ENCODE results near the gene CBFA2T2. TPM values are rescaled to one million over a fixed set of nuclear protein-coding genes. Genes with fewer than 3 reads are reported as not detected.

The CBFA2T2 gene
- total RNA-seq, 1 experiment from 2014 or later, result 20.0 TPM

GRCh38 chr20:33541797-33542196 lies 51.9 kb downstream of the CBFA2T2 start:
- no peak overlapping the region for H3K4me3 ChIP-seq
- H3F3A ChIP-seq (ENCODE audit: insufficient read depth, low read depth), result no peaks in the 10 kb centered on the region; the same call in 1 of the 2 replicates
- no peaks in the 10 kb centered on the region for H3K79me2 ChIP-seq (ENCODE audit: low read depth)
- no peaks in the 10 kb centered on the region for H3K9me2 ChIP-seq (ENCODE audit: insufficient read depth)
- BruUV-seq (replicated peaks), result no TSS peak
- no peak for TF ChIP-seq EZH2 (IDR thresholded peaks at IDR 0.05; ENCODE audit: low read depth)
- TF ChIP-seq, protein P1, sequence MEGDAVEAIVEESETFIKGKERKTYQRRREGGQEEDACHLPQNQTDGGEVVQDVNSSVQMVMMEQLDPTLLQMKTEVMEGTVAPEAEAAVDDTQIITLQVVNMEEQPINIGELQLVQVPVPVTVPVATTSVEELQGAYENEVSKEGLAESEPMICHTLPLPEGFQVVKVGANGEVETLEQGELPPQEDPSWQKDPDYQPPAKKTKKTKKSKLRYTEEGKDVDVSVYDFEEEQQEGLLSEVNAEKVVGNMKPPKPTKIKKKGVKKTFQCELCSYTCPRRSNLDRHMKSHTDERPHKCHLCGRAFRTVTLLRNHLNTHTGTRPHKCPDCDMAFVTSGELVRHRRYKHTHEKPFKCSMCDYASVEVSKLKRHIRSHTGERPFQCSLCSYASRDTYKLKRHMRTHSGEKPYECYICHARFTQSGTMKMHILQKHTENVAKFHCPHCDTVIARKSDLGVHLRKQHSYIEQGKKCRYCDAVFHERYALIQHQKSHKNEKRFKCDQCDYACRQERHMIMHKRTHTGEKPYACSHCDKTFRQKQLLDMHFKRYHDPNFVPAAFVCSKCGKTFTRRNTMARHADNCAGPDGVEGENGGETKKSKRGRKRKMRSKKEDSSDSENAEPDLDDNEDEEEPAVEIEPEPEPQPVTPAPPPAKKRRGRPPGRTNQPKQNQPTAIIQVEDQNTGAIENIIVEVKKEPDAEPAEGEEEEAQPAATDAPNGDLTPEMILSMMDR (conservative IDR thresholded peaks at IDR 0.05), result no peak
- no peaks in the 10 kb centered on the region for H3K27me3 ChIP-seq (ENCODE audit: insufficient read depth, low read depth)
- peaks cover 8% of the 10 kb centered on the region; the same call in 1 of the 2 replicates for H3K4me1 ChIP-seq (replicated peaks; ENCODE audit: insufficient read depth)
- intact Hi-C loops (cut with micrococcal nuclease; ENCODE audit: unreplicated experiment), result no loop called here
- H2AFZ ChIP-seq, result no peak overlapping the region
- no peaks in the 10 kb centered on the region for H3K36me3 ChIP-seq (ENCODE audit: low read depth)
- ChIA-PET CTCF (no interaction called here), POLR2A (ENCODE audit: unreplicated experiment) (no interaction called here)
- peaks cover 4% of the 10 kb centered on the region for H4K20me1 ChIP-seq (ENCODE audit: insufficient read depth)
- DNase-seq, result no peak
- H3K9me3 ChIP-seq (ENCODE audit: insufficient read depth, low read depth), result no peaks in the 10 kb centered on the region
- H3K27ac ChIP-seq, result no peak overlapping the region
- no peak overlapping the region for H3K4me2 ChIP-seq

- Histone ChIP-seq H3K4me1 (replicated peaks; ENCODE audit: insufficient read depth) (no peaks in the 10 kb centered on the region), H3K79me2 (ENCODE audit: low read depth) (no peaks in the 10 kb centered on the region), H3K9me2 (ENCODE audit: insufficient read depth) (no peaks in the 10 kb centered on the region), H3K27ac (no peak overlapping the region), H3K4me3 (no peak overlapping the region), H2AFZ (no peak overlapping the region), H3K36me3 (ENCODE audit: low read depth) (no peaks in the 10 kb centered on the region), H3K27me3 (ENCODE audit: insufficient read depth, low read depth) (no peaks in the 10 kb centered on the region), H3K4me2 (no peak overlapping the region), H3K9me3 (ENCODE audit: insufficient read depth, low read depth) (no peaks in the 10 kb centered on the region), H3F3A (ENCODE audit: insufficient read depth, low read depth) (no peaks in the 10 kb centered on the region), H4K20me1 (ENCODE audit: insufficient read depth) (no peaks in the 10 kb centered on the region)
- DNase-seq, result no peak
- no TSS peak for BruUV-seq (replicated peaks)
- TF ChIP-seq, protein P1 (conservative IDR thresholded peaks at IDR 0.05), result no peak
- TF ChIP-seq EZH2 (IDR thresholded peaks at IDR 0.05; ENCODE audit: low read depth), result no peak
- intact Hi-C loops (cut with micrococcal nuclease; ENCODE audit: unreplicated experiment), result no loop called here
- CTCF ChIA-PET, result interaction anchor here (0.7 kb wide), 1 partner anchor 94 kb away, joined by 4 read pairs; no protein-coding TSS in a partner anchor
- POLR2A ChIA-PET (ENCODE audit: unreplicated experiment), result no interaction called here
Observed at GRCh38 chr20:33545763-33546162, 55.9 kb downstream of the CBFA2T2 start.

GRCh38 chr20:33549229-33549999 lies 59.5 kb downstream of the CBFA2T2 start:
- no TSS peak for BruUV-seq (replicated peaks)
- POLR2A ChIA-PET (ENCODE audit: unreplicated experiment), result interaction anchor here (0.6 kb wide), 1 partner anchor 32 kb away, joined by 4 read pairs; no protein-coding TSS in a partner anchor

More at GRCh38 chr20:33549229-33549999, 59.5 kb downstream of the CBFA2T2 start:
- no peak for TF ChIP-seq EZH2 (IDR thresholded peaks at IDR 0.05; ENCODE audit: low read depth)
- TF ChIP-seq, protein P1 (conservative IDR thresholded peaks at IDR 0.05), result no peak
- no peak overlapping the region for H2AFZ ChIP-seq
- no peaks in the 10 kb centered on the region for H3K36me3 ChIP-seq (ENCODE audit: low read depth)
- H3K4me3 ChIP-seq, result no peak overlapping the region
- no peak overlapping the region for H3K27ac ChIP-seq
- H3K9me3 ChIP-seq (ENCODE audit: insufficient read depth, low read depth), result no peaks in the 10 kb centered on the region
- no peaks in the 10 kb centered on the region for H3K9me2 ChIP-seq (ENCODE audit: insufficient read depth)
- CTCF ChIA-PET, result interaction anchor here (0.6 kb wide), 1 partner anchor 34 kb away, joined by 5 read pairs; no protein-coding TSS in a partner anchor
- no peaks in the 10 kb centered on the region for H3K27me3 ChIP-seq (ENCODE audit: insufficient read depth, low read depth)
- no peak for DNase-seq
- H3K4me2 ChIP-seq, result no peak overlapping the region
- no peaks in the 10 kb centered on the region for H3K79me2 ChIP-seq (ENCODE audit: low read depth)
- H3K4me1 ChIP-seq (replicated peaks; ENCODE audit: insufficient read depth), result peaks cover 4% of the 10 kb centered on the region; the same call in 1 of the 2 replicates
- intact Hi-C loops (cut with micrococcal nuclease; ENCODE audit: unreplicated experiment), result no loop called here
- H4K20me1 ChIP-seq (ENCODE audit: insufficient read depth), result no peaks in the 10 kb centered on the region
- H3F3A ChIP-seq (ENCODE audit: insufficient read depth, low read depth), result 0 out of 2 replicates have a peak, but pooled peaks cover 3% of the 10 kb centered on the region
